WTC11 (cell line): Measurements from ENCODE around the gene SPAG4.

Source experiments
- CTCF ChIP-seq: fragments of 200-600 bp; IDR thresholded peaks from 2 replicates; pipeline ENCODE4 v1.8.0; 2022; ENCODE audit warnings: antibody characterized with exemption
- JUN ChIP-seq: sonication (generic); formaldehyde crosslinking; IDR thresholded peaks from 2 replicates; pipeline ENCODE4 v1.8.0; 2023; ENCODE audit warnings: mild to moderate bottlenecking, missing genetic modification reagents
- SMAD3 ChIP-seq: sonication (generic); formaldehyde crosslinking; IDR thresholded peaks from 2 replicates; pipeline ENCODE4 v1.8.0; 2022; ENCODE audit warnings: missing genetic modification reagents, mild to moderate bottlenecking, borderline replicate concordance
- SP1 ChIP-seq: sonication (generic); formaldehyde crosslinking; conservative IDR thresholded peaks from 2 replicates; pipeline ENCODE4 v1.8.1; 2022; ENCODE audit warnings: missing genetic modification reagents

GRCh38 chr20:35607003-35607735, 8.5 kb upstream of the SPAG4 start:
- TF ChIP-seq CTCF (no peak), SP1 (CRISPR knock-in tag) (no peak), JUN (CRISPR knock-in tag) (no peak), SMAD3 (CRISPR knock-in tag) (no peak)
